SKM-1 treated with dmso at 0.1 percent for 144 hours (cell line): ENCODE data around the gene ICAM3.

ENCODE experiments used
- DNase-seq: peaks from one replicate; lab custom pipeline; 2025; ENCODE audit not compliant: unreplicated experiment; lab: John Stamatoyannopoulos, UW

Gene ICAM3

DNA sequence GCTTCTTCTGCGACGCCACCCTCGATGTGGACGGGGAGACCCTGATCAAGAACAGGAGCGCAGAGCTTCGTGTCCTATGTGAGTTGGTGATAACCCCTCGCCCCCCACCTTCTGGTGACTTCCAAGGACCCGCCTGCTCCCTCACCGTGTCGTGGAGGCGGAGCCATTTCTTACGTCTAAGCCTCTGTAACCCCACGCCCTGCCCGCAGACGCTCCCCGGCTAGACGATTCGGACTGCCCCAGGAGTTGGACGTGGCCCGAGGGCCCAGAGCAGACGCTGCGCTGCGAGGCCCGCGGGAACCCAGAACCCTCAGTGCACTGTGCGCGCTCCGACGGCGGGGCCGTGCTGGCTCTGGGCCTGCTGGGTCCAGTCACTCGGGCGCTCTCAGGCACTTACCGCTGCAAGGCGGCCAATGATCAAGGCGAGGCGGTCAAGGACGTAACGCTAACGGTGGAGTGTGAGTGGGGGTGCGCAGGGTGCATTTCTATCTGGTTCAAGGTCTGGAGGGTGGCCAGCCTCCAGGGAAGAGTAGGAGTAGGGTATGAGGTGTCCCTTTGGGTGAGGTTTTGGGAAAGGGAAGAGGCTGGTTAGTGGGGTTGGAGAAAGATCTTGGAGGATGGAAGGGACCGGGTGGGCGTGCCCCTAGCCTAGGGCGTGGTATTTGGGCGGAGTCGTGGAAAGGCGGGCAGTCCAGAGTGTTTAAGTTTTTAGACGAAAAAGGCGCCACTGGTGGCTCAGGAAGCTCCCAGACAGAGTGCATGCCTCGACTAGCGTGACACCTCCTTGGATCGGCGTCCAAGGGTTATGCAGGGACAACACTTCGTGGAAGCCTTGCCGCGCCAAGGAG, 46.4 kb downstream of the ICAM3 start:
- DNase-seq: no peak

DNA sequence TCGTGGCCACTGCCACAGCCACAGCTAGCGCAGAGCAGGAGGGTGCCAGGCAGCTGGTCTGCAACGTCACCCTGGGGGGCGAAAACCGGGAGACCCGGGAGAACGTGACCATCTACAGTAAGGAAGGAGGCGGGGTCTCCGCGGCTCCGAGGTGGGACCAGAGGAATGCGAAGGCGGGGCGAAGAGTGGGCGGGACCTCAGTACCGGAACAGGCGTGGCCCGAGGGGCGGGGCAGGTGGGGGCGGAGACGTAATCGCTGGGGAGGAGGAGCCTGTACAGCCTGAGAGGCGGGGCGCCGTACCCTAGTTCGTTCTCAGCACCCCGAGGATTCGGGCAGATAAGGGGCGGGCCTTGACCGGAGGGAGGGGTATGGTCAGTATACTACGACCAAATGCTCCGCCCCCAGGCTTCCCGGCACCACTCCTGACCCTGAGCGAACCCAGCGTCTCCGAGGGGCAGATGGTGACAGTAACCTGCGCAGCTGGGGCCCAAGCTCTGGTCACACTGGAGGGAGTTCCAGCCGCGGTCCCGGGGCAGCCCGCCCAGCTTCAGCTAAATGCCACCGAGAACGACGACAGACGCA, 47.1 kb downstream of the ICAM3 start:
- no peak for DNase-seq

GRCh38 chr19:10291554-10292205, 47.7 kb downstream of the ICAM3 start:
- no peak for DNase-seq

- no peak for DNase-seq
Measured at GRCh38 chr19:10290876-10291553, 48.4 kb downstream of the ICAM3 start.

- no peak for DNase-seq
Measured at GRCh38 chr19:10290357-10290875, 49.0 kb downstream of the ICAM3 start.

GRCh38 chr19:10289836-10290356, 49.5 kb downstream of the ICAM3 start, which contains the start of gene ICAM5:
Gene ICAM5 (plus strand): TSS chr19:10289952. CDS start chr19:10290044, 92 bp downstream.
- DNase-seq: peak; percentile 46

DNA sequence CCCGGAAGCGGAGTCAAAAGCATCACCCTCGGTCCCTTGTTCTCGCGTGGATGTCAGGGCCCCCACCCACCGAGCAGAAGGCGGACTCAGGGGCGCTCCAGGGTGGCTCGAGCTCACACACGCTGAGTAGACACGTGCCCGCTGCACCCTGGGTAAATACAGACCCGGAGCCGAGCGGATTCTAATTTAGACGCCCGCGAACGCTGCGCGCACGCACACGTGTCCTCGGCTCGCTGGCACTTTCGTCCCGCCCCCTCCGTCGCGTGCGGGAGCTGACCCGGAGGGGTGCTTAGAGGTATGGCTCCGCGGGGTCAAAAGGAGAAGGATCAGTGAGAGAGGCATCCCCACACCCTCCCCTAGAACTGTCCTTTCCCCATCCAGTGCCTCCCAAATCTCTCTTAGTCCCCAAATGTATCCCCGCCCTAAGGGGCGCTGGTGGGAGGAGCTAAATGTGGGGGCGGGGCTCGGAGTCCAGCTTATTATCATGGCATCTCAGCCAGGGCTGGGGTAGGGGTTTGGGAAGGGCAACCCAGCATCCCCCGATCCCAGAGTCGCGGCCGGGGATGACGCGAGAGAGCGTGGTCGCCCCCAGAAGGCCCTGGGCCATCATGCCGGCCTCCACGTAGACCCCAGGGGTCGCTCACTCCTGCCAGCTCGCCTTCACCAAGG, 50.1 kb downstream of the ICAM3 start:
- peak; percentile 76 for DNase-seq

DNA sequence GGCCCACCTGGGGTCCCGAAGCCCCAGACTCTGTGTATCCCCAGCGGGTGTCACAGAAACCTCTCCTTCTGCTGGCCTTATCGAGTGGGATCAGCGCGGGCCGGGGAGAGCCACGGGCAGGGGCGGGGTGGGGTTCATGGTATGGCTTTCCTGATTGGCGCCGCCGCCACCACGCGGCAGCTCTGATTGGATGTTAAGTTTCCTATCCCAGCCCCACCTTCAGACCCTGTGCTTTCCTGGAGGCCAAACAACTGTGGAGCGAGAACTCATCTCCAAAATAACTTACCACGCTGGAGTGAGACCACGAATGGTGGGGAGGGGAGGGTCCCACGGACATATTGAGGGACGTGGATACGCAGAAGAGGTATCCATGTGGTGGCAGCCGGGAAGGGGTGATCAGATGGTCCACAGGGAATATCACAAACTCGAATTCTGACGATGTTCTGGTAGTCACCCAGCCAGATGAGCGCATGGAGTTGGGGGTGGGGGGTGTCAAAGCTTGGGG, 50.7 kb downstream of the ICAM3 start:
- DNase-seq: no peak

DNA sequence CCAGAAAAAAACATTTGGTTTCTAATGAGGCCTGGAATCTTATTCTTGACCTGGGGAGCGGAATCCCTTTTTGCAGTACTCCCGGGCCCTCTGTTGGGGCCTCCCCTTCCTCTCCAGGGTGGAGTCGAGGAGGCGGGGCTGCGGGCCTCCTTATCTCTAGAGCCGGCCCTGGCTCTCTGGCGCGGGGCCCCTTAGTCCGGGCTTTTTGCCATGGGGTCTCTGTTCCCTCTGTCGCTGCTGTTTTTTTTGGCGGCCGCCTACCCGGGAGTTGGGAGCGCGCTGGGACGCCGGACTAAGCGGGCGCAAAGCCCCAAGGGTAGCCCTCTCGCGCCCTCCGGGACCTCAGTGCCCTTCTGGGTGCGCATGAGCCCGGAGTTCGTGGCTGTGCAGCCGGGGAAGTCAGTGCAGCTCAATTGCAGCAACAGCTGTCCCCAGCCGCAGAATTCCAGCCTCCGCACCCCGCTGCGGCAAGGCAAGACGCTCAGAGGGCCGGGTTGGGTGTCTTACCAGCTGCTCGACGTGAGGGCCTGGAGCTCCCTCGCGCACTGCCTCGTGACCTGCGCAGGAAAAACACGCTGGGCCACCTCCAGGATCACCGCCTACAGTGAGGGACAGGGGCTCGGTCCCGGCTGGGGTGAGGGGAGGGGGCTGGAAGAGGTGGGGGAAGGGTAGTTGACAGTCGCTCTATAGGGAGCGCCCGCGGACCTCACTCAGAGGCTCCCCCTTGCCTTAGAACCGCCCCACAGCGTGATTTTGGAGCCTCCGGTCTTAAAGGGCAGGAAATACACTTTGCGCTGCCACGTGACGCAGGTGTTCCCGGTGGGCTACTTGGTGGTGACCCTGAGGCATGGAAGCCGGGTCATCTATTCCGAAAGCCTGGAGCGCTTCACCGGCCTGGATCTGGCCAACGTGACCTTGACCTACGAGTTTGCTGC, 52.4 kb downstream of the ICAM3 start, which contains the start of gene ICAM4:
TSS of gene ICAM4 (plus strand) at position 153 of the 935 bp plus-strand sequence. CDS start at position 211, 58 bp downstream.
- DNase-seq: peak; percentile 83

- no peak for DNase-seq
Measured at GRCh38 chr19:10285393-10285792, 54.0 kb downstream of the ICAM3 start.

GRCh38 chr19:10284960-10285278, 54.5 kb downstream of the ICAM3 start:
- DNase-seq: no peak

DNA sequence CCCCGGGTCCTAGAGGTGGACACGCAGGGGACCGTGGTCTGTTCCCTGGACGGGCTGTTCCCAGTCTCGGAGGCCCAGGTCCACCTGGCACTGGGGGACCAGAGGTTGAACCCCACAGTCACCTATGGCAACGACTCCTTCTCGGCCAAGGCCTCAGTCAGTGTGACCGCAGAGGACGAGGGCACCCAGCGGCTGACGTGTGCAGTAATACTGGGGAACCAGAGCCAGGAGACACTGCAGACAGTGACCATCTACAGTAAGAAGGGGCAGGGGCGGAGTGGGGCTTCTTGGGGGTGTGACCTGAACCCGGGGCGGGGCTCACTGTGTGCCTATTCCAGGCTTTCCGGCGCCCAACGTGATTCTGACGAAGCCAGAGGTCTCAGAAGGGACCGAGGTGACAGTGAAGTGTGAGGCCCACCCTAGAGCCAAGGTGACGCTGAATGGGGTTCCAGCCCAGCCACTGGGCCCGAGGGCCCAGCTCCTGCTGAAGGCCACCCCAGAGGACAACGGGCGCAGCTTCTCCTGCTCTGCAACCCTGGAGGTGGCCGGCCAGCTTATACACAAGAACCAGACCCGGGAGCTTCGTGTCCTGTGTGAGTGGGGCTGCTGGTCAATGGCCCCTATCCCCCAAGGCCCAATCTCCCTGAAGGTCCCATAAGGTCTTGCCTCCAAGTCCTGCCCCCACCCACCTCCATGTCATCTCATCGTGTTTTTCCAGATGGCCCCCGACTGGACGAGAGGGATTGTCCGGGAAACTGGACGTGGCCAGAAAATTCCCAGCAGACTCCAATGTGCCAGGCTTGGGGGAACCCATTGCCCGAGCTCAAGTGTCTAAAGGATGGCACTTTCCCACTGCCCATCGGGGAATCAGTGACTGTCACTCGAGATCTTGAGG, 55.1 kb downstream of the ICAM3 start:
- DNase-seq: no peak
